A172 (cell line): Measurements from ENCODE around the gene WNT3A. TPM values are rescaled to one million over a fixed set of nuclear protein-coding genes. Genes with fewer than 3 reads are reported as not detected.

Experiments used
- total RNA-seq: library from RNA; depleted of rRNA; stranded (reverse); fragments of >200 nt; shearing (Covaris generic); gene quantifications from 2 replicates; pipeline ENCODE4 v1.2.3, GENCODE V29; 2014; rRNA removed

WNT3A gene
- total RNA-seq, 1 experiment from 2014 or later, result not detected

Other genes starting within 250 kb of the WNT3A start
- gene PRSS38, start 191.3 kb upstream of the WNT3A start, total RNA-seq, result not detected in 2 replicates
- gene WNT9A, start 59.1 kb upstream of the WNT3A start, total RNA-seq, result 23.7 and 25.8 TPM in 2 replicates
- gene ARF1, start 75.7 kb downstream of the WNT3A start, total RNA-seq, result 263 and 292 TPM in 2 replicates
- 31.7 and 31.8 TPM in 2 replicates for gene C1orf35, start 96.3 kb downstream of the WNT3A start, total RNA-seq
- 103 and 141 TPM in 2 replicates for gene MRPL55, start 102.3 kb downstream of the WNT3A start, total RNA-seq
- 407 and 501 TPM in 2 replicates for gene GUK1, start 133.3 kb downstream of the WNT3A start, total RNA-seq
- 6.6 and 16.8 TPM in 2 replicates for gene GJC2, start 142.9 kb downstream of the WNT3A start, total RNA-seq
- 7.4 and 8.5 TPM in 2 replicates for gene IBA57, start 158.8 kb downstream of the WNT3A start, total RNA-seq
- 9.9 and 11.5 TPM in 2 replicates for gene OBSCN, start 201.0 kb downstream of the WNT3A start, total RNA-seq